Neural crest cell (in vitro differentiated cells): Measurements from ENCODE around the gene DESI2. TPM values are rescaled to one million over a fixed set of nuclear protein-coding genes. Genes with fewer than 3 reads are reported as not detected.
A peak's percentile ranks its signal among the peaks of the same experiment; 100 is the strongest.
"Not testable (repeated sequence)": the region's sequence is repeated elsewhere in the genome, so short reads cannot be mapped to it uniquely, and the experiment has no call there.

Experiments
- DNase-seq: peaks from one replicate; pipeline ENCODE4 v3.0.0; 2021; ENCODE audit warnings: low read depth, mixed read lengths, low spot score
- H3K27ac Mint-ChIP-seq: one replicate; pipeline ENCODE4 v1.8.0; 2021; ENCODE audit warnings: mild to moderate bottlenecking, mixed read lengths; ENCODE audit not compliant: unreplicated experiment
- H3K27me3 Mint-ChIP-seq: 2 replicates; pipeline ENCODE4 v1.8.0; 2021; ENCODE audit warnings: low read depth, mild to moderate bottlenecking, mixed read lengths
- H3K36me3 Mint-ChIP-seq: 2 replicates; pipeline ENCODE4 v1.8.0; 2021; ENCODE audit warnings: low read depth, mild to moderate bottlenecking, mixed read lengths
- H3K4me1 Mint-ChIP-seq: 2 replicates; pipeline ENCODE4 v1.8.0; 2021; ENCODE audit warnings: mixed read lengths
- H3K4me3 Mint-ChIP-seq: one replicate; pipeline ENCODE4 v1.8.0; 2021; ENCODE audit warnings: mild to moderate bottlenecking, mixed read lengths
- H3K9me3 Mint-ChIP-seq: 2 replicates; pipeline ENCODE4 v1.8.0; 2021; ENCODE audit warnings: mixed read lengths
- total RNA-seq: library from RNA; stranded (reverse); gene quantifications from 2 replicates; pipeline ENCODE4 v1.2.1, GENCODE V29; 2021
- TF ChIP-seq, protein P1 (sequence below): fragments of 200-600 bp; sonication (generic); conservative IDR thresholded peaks from 2 replicates; pipeline ENCODE4 v1.5.0; 2021; ENCODE audit warnings: antibody characterized with exemption, mild to moderate bottlenecking

Gene DESI2
- total RNA-seq, 1 donor from 2014 or later = 46.5 TPM

- Mint-ChIP-seq H3K27ac (no peak overlapping the region), H3K27me3 (no peaks in the 10 kb centered on the region), H3K36me3 (peaks cover 17% of the 10 kb centered on the region), H3K4me1 (peaks cover 18% of the 10 kb centered on the region), H3K4me3 (no peak overlapping the region), H3K9me3 (no peaks in the 10 kb centered on the region)
- DNase-seq = no peak
- TF ChIP-seq, protein P1, sequence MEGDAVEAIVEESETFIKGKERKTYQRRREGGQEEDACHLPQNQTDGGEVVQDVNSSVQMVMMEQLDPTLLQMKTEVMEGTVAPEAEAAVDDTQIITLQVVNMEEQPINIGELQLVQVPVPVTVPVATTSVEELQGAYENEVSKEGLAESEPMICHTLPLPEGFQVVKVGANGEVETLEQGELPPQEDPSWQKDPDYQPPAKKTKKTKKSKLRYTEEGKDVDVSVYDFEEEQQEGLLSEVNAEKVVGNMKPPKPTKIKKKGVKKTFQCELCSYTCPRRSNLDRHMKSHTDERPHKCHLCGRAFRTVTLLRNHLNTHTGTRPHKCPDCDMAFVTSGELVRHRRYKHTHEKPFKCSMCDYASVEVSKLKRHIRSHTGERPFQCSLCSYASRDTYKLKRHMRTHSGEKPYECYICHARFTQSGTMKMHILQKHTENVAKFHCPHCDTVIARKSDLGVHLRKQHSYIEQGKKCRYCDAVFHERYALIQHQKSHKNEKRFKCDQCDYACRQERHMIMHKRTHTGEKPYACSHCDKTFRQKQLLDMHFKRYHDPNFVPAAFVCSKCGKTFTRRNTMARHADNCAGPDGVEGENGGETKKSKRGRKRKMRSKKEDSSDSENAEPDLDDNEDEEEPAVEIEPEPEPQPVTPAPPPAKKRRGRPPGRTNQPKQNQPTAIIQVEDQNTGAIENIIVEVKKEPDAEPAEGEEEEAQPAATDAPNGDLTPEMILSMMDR = no peak
These were observed 1.4 kb downstream of the DESI2 start for GRCh38 chr1:244654108-244655038.

GRCh38 chr1:244655186-244655585 lies 2.3 kb downstream of the DESI2 start:
- TF ChIP-seq, protein P1 = no peak
- Mint-ChIP-seq H3K27ac (no peak overlapping the region), H3K4me1 (peaks cover 18% of the 10 kb centered on the region), H3K27me3 (no peaks in the 10 kb centered on the region), H3K36me3 (peaks cover 23% of the 10 kb centered on the region), H3K4me3 (no peak overlapping the region), H3K9me3 (no peaks in the 10 kb centered on the region)
- DNase-seq = no peak

GRCh38 chr1:244657421-244657820 lies 4.5 kb downstream of the DESI2 start:
- no peak for DNase-seq
- H3K27me3 Mint-ChIP-seq = no peaks in the 10 kb centered on the region
- no peak overlapping the region for H3K27ac Mint-ChIP-seq
- H3K4me1 Mint-ChIP-seq = peaks cover 10% of the 10 kb centered on the region
- no peaks in the 10 kb centered on the region for H3K9me3 Mint-ChIP-seq
- TF ChIP-seq, protein P1 = no peak
- H3K4me3 Mint-ChIP-seq = peak overlapping the region; percentile 35
- H3K36me3 Mint-ChIP-seq = peaks cover 31% of the 10 kb centered on the region

GRCh38 chr1:244659694-244660093 lies 6.8 kb downstream of the DESI2 start:
- TF ChIP-seq, protein P1 = no peak
- Mint-ChIP-seq H3K9me3 (no peaks in the 10 kb centered on the region), H3K4me1 (peaks cover 6% of the 10 kb centered on the region), H3K27ac (no peak overlapping the region), H3K4me3 (no peak overlapping the region), H3K27me3 (no peaks in the 10 kb centered on the region), H3K36me3 (peaks cover 31% of the 10 kb centered on the region)
- no peak for DNase-seq

DNA sequence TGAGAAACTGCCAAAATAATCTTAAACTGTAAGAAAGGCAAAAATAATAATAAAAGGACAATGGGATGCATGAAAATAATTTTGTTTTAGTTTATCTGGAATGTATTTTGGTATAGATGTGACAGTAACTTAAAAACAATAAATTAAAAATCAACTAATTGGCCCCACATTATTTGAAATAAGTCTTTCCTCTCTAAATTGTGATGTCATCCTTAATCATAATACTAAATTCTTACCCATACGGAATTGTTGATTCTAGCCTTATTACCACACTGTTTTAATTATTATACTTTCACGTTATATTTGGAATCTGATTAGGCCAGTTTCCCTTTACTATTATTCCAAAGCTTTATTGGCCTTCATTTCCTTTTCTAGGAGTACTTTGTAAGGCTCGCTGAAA lies 7.7 kb downstream of the DESI2 start:
- Mint-ChIP-seq H3K27ac (no peak overlapping the region), H3K36me3 (peaks cover 31% of the 10 kb centered on the region), H3K4me3 (no peak overlapping the region), H3K4me1 (peaks cover 6% of the 10 kb centered on the region), H3K9me3 (no peaks in the 10 kb centered on the region), H3K27me3 (no peaks in the 10 kb centered on the region)
- TF ChIP-seq, protein P1 = no peak
- DNase-seq = no peak

DNA sequence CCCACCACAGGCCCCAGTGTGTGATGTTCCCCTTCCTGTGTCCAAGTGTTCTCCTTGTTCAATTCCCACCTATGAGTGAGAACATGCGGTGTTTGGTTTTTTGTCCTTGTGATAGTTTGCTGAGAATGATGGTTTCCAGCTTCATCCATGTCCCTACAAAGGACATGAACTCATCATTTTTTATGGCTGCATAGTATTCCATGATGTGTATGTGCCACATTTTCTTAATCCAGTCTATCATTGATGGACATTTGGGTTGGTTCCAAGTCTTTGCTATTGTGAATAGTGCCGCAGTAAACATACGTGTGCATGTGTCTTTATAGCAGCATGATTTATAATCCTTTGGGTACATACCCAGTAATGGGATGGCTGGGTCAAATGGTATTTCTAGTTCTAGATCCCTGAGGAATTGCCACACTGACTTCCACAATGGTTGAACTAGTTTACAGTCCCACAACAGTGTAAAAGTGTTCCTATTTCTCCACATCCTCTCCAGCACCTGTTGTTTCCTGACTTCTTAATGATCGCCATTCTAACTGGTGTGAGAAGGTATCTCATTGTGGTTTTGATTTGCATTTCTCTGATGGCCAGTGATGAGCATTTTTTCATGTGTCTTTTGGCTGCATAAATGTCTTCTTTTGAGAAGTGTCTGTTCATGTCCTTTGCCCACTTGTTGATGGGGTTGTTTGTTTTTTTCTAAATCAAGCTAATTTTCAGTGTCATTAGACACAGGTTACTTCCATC lies 8.8 kb downstream of the DESI2 start:
- H3K27ac Mint-ChIP-seq, H3K9me3 Mint-ChIP-seq, H3K4me1 Mint-ChIP-seq, DNase-seq, H3K4me3 Mint-ChIP-seq, H3K27me3 Mint-ChIP-seq: not testable (repeated sequence)
- peaks cover 31% of the 10 kb centered on the region for H3K36me3 Mint-ChIP-seq
